ENCODE data around the gene SH2D6.
"Not testable (repeated sequence)": the region's sequence is repeated elsewhere in the genome, so short reads cannot be mapped to it uniquely, and the experiment has no call there.

Gene SH2D6

DNA sequence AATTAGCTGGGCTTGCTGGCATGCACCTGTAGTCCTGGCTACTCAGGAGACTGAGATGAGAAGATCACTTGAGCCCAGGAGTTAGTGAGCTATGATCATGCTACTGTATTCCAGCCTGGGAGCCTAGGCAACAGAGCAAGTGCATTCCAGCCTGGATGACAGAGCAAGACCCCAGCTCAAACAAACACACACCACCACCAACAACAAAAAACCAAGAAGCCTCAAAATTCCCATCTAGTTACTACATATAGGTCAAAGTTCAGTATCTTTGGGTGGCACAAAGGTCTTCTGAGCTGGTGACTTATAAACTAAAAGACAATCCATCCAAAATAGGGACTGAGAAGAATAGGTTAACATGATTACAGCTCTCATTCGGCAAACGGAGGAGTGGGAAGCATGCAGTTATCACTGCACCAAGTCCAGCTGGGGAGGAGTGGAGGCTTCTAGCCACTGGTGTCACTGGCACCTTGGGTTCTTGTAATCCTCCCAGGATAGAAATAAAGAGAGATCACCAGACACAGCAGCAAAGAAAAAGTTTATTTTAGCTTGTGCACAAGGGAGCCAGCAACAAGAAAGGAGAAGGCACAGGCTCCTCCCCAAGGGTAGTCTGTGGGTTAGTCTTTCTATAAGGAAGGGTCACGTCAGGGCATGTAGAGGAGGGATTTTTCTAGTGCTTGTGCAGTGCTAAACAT lies 57.4 kb downstream of the SH2D6 start:
- no peak for DNase-seq

DNA sequence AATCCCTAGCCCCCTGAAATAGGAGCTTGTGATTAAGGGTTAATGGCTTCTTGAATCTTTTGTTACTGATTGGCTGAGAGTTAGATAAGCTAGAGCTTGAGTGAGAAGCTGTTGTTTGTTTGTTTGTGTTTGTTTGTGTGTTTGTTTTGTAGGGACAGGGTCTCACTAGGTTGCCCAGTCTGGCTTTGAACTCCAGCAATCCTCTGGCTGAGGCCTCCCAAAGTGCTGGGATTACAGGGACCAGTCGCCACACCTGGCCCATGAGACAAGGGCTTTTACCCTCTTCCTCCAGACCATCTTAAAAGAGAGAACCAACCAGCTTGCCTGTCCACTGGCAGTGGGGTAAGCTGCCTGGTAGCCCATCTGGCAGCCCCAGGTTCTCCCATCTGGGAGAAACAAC lies 58.1 kb downstream of the SH2D6 start:
- DNase-seq: no peak

- no peak for DNase-seq
These were observed 59.4 kb downstream of the SH2D6 start for GRCh38 chr2:85477884-85478283.

GRCh38 chr2:85481818-85482777 lies 63.6 kb downstream of the SH2D6 start:
- no peak for DNase-seq

- DNase-seq: not testable (repeated sequence)
These were observed 66.1 kb downstream of the SH2D6 start for GRCh38 chr2:85484615-85485014.

DNA sequence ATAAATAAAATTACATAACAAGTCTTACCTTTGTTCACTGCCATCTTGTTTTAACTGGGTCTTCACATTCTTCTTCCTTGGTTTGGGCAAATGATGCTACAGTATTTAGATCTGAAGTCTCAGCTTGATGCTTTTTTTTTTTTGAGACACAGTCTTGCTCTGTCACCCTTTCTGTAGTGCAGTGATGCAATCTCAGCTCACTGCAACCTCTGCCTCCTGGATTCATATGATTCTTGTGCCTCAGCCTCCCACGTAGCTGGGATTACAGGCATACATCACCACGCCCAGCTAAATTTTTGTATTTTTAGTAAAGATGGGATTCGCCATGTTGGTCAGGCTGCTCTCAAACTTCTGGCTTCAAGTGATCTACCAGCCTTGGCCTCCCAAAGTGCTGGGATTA lies 67.3 kb downstream of the SH2D6 start:
- DNase-seq: no peak
